MCF 10A (cell line): Measurements from ENCODE around the gene PTCSC3. TPM values are rescaled to one million over a fixed set of nuclear protein-coding genes. Genes with fewer than 3 reads are reported as not detected.

Experiments
- BruUV-seq: library from RNA; stranded (reverse); fragments of 400-500 nt; replicated peaks from 2 replicates; lab custom pipeline; 2021; lab: Mats Ljungman, UMichigan
- CTCF ChIA-PET: fragments of 300-600 bp; sonication (Branson Sonifier 250); formaldehyde crosslinking; extraction: SDS; loops from one replicate; lab custom pipeline; 2021; ENCODE audit warnings: antibody characterized with exemption, inconsistent platforms; lab: Yijun Ruan, JAX
- POLR2A ChIA-PET: fragments of 300-600, 350-650 bp; sonication (Branson Sonifier 250); formaldehyde crosslinking; extraction: SDS; loops from one replicate; lab custom pipeline; 2020; ENCODE audit warnings: antibody characterized with exemption, inconsistent platforms; lab: Yijun Ruan, JAX
- DNase-seq: peaks from one replicate; pipeline ENCODE4 v3.0.0-alpha.2; 2018; ENCODE audit not compliant: unreplicated experiment
- H3K27ac Mint-ChIP-seq: one replicate; pipeline ENCODE4 v1.8.0; 2022; ENCODE audit warnings: mild to moderate bottlenecking, low read depth, mixed read lengths; ENCODE audit not compliant: unreplicated experiment
- H3K27me3 Mint-ChIP-seq: one replicate; pipeline ENCODE4 v1.8.0; 2022; ENCODE audit warnings: mixed read lengths; ENCODE audit not compliant: insufficient read depth, unreplicated experiment
- H3K36me3 Mint-ChIP-seq: one replicate; pipeline ENCODE4 v1.8.0; 2022; ENCODE audit warnings: mild to moderate bottlenecking, moderate library complexity, mixed read lengths; ENCODE audit not compliant: insufficient read depth, unreplicated experiment
- H3K4me1 Mint-ChIP-seq: one replicate; pipeline ENCODE4 v1.8.0; 2022; ENCODE audit warnings: mixed read lengths; ENCODE audit not compliant: insufficient read depth, unreplicated experiment
- H3K4me3 Mint-ChIP-seq: one replicate; pipeline ENCODE4 v1.8.0; 2022; ENCODE audit warnings: mild to moderate bottlenecking, moderate library complexity, mixed read lengths; ENCODE audit not compliant: unreplicated experiment
- H3K9me3 Mint-ChIP-seq: one replicate; pipeline ENCODE4 v1.8.0; 2022; ENCODE audit warnings: mixed read lengths; ENCODE audit not compliant: unreplicated experiment
- CTCF ChIP-seq: fragments of 200-600 bp; IDR thresholded peaks from one replicate; pipeline ENCODE4 v1.8.0; 2022; ENCODE audit warnings: antibody characterized with exemption, mild to moderate bottlenecking; ENCODE audit not compliant: unreplicated experiment
- intact Hi-C: fragments of 100-400 bp; cut with micrococcal nuclease; formaldehyde crosslinking; loops from 2 replicates; pipeline ENCODE4 v1.14.1; 2022
- total RNA-seq: library from RNA; stranded (reverse); gene quantifications from 2 replicates; pipeline ENCODE4 v1.2.3, GENCODE V29; 2022

Gene PTCSC3
- total RNA-seq, 1 experiment from 2014 or later = not detected

- H3K4me3 Mint-ChIP-seq = no peak overlapping the region
- no TSS peak for BruUV-seq
- H3K36me3 Mint-ChIP-seq = no peaks in the 10 kb centered on the region
Observed at GRCh38 chr14:36171607-36172006, 4.9 kb downstream of the PTCSC3 start.

GRCh38 chr14:36167431-36167830 lies 9.1 kb downstream of the PTCSC3 start:
- no peak overlapping the region for H3K27ac Mint-ChIP-seq
- no peaks in the 10 kb centered on the region for H3K9me3 Mint-ChIP-seq
- DNase-seq = no peak
- no peak for TF ChIP-seq CTCF
- no peaks in the 10 kb centered on the region for H3K36me3 Mint-ChIP-seq
- ChIA-PET POLR2A (no interaction called here), CTCF (no interaction called here)
- intact Hi-C loops = no loop called here
- BruUV-seq = no TSS peak
- no peaks in the 10 kb centered on the region for H3K27me3 Mint-ChIP-seq
- no peaks in the 10 kb centered on the region for H3K4me1 Mint-ChIP-seq
- H3K4me3 Mint-ChIP-seq = no peak overlapping the region

More at GRCh38 chr14:36171607-36172006, 4.9 kb downstream of the PTCSC3 start:
- Mint-ChIP-seq H3K27me3 (no peaks in the 10 kb centered on the region), H3K9me3 (no peaks in the 10 kb centered on the region), H3K4me1 (no peaks in the 10 kb centered on the region), H3K27ac (no peak overlapping the region)
- intact Hi-C loops = no loop called here
- no peak for TF ChIP-seq CTCF
- ChIA-PET CTCF (interaction anchor here (0.9 kb wide), 2 partner anchors 9 to 101 kb away, joined by 3 to 5 read pairs; no protein-coding TSS in a partner anchor), POLR2A (no interaction called here)
- no peak for DNase-seq

GRCh38 chr14:36163451-36163850 lies 13.1 kb downstream of the PTCSC3 start:
- Mint-ChIP-seq H3K4me3 (no peak overlapping the region), H3K36me3 (no peaks in the 10 kb centered on the region), H3K27me3 (no peaks in the 10 kb centered on the region), H3K4me1 (no peaks in the 10 kb centered on the region), H3K27ac (no peak overlapping the region), H3K9me3 (peaks cover 6% of the 10 kb centered on the region)
- intact Hi-C loops = no loop called here
- no peak for TF ChIP-seq CTCF
- ChIA-PET CTCF (interaction anchor here (0.5 to 0.9 kb wide), 2 partner anchors 249 to 280 kb away, joined by 3 read pairs; no protein-coding TSS in a partner anchor), POLR2A (interaction anchor here (0.6 kb wide), 1 partner anchor 462 kb away, joined by 3 read pairs; no protein-coding TSS in a partner anchor)
- no TSS peak for BruUV-seq
- no peak for DNase-seq

GRCh38 chr14:36162267-36162666 lies 14.3 kb downstream of the PTCSC3 start:
- H3K4me3 Mint-ChIP-seq = no peak overlapping the region

More at GRCh38 chr14:36162267-36162666, 14.3 kb downstream of the PTCSC3 start:
- TF ChIP-seq CTCF = no peak
- Mint-ChIP-seq H3K9me3 (peaks cover 6% of the 10 kb centered on the region), H3K36me3 (no peaks in the 10 kb centered on the region), H3K27ac (no peak overlapping the region), H3K4me1 (no peaks in the 10 kb centered on the region), H3K27me3 (no peaks in the 10 kb centered on the region)
- ChIA-PET CTCF (interaction anchor here (0.6 to 0.8 kb wide), 3 partner anchors 10 to 1329 kb away, joined by 3 read pairs; no protein-coding TSS in a partner anchor), POLR2A (no interaction called here)
- intact Hi-C loops = no loop called here
- BruUV-seq = no TSS peak
- DNase-seq = no peak
